T-helper 1 cell treated with Interleukin-12 subunit alpha and Interleukin-12 subunit beta and Interleukin-4 antibody, amounts not matched to agents 30 ng/mL and 1 ng/mL, for 36 hours (primary cell): Measurements from ENCODE around the gene FRS3. TPM values are rescaled to one million over a fixed set of nuclear protein-coding genes. Genes with fewer than 3 reads are reported as not detected.

Source experiments
- intact Hi-C: fragments of 100-400 bp; cut with micrococcal nuclease; formaldehyde crosslinking; loops from one replicate; pipeline ENCODE4 v1.15.1; 2024
- total RNA-seq: library from RNA; stranded (reverse); gene quantifications from 2 replicates; pipeline ENCODE4 v1.2.3, GENCODE V29; 2022

The FRS3 gene
- total RNA-seq, 1 donor from 2014 or later, result 5.3 TPM

DNA sequence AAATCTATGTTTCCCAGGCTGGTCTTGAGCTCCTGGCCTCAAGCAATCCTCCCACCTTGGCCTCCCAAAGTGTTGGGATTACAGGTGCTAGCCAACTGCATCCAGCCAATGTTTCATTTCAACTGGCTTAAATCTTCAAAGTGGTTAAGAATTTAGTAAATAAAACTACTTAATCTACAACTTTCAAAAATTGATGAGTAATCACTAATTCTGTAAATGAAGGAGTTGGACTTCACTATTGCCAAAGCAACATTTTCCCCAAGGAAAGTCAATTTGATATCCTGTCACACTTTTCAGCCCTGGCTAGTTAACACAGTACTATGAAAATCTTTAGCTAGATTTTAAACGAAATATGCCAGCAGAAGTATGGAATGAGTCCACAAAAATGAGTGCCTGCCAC, 11.6 kb upstream of the FRS3 start:
- intact Hi-C loops, result no loop called here

DNA sequence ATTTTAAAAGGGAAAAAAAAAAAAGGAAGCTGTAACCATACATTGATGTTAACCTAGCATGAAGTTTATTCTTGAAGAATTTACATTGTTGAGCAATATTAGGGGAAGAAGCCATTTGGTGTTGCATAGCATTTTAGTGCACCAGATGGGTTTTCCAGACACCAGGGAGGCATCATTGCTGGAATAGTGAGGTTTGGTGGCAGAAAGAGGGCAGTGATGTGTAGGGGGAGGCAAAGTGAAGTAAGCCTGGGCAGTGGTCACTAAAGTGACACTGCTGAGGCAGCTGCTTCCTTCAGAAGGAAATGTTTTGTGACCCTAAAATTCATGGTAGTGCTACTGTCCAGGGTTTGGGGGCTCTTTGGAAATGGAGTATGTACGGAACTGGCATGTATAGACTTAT, 10.3 kb upstream of the FRS3 start:
- intact Hi-C loops, result no loop called here

DNA sequence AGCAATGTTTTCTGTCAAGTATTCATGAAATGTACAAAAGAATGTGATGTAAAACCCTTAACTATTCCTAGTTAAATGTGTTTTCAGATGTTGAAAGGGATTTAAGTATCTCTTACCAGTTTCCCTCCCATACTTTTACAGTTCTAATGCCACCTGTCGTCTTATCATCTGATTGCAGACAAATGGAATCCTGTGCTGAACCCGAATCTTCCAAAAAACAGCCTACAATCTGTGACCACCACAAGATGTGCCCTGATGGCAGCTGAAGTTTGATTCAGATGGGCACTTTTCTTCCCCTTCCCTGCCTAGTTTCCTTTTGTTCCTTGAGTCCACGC, 9.7 kb upstream of the FRS3 start:
- intact Hi-C loops, result loop anchor here (5.0 to 10.0 kb wide), 2 partner anchors 663 to 1385 kb away; partner anchors contain the start of genes SRF and TRERF1

DNA sequence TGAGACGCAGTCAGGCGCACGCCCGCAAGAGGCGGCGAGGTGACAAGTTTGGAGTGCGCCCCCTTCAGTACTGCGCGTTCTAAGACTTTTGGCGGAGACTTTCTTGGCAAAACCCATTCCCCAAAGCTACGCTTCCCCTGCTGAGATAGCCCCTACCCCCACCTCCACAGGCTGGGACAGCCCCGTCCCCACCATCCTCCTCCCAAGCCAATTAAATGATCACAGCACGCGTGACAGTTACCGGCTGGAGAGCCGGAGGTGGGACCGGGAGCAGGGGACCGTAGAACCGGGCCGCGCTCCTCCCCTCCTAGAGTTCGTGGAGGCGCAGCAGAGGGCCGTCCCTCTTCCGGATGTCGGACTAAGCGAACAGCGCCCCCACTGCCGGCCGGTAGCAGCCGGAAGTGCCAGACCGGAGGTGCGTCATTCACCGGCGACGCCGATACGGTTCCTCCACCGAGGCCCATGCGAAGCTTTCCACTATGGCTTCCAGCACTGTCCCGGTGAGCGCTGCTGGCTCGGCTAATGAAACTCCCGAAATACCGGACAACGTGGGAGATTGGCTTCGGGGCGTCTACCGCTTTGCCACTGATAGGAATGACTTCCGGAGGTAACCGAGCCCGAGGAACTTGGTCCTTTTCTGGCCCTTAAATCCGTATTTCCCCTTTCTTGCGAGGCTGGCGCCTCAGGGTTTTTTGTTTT, 7.7 kb upstream of the FRS3 start, which contains the start of gene TOMM6:
TSS of gene TOMM6 (plus strand) at position 476 of the 699 bp plus-strand sequence. CDS start at position 480, 4 bp downstream.
- intact Hi-C loops, result loop anchor here (1.0 to 10.0 kb wide), 17 partner anchors 8 to 1387 kb away; partner anchors contain the start of genes BYSL, CNPY3, FRS3 and KLC4

DNA sequence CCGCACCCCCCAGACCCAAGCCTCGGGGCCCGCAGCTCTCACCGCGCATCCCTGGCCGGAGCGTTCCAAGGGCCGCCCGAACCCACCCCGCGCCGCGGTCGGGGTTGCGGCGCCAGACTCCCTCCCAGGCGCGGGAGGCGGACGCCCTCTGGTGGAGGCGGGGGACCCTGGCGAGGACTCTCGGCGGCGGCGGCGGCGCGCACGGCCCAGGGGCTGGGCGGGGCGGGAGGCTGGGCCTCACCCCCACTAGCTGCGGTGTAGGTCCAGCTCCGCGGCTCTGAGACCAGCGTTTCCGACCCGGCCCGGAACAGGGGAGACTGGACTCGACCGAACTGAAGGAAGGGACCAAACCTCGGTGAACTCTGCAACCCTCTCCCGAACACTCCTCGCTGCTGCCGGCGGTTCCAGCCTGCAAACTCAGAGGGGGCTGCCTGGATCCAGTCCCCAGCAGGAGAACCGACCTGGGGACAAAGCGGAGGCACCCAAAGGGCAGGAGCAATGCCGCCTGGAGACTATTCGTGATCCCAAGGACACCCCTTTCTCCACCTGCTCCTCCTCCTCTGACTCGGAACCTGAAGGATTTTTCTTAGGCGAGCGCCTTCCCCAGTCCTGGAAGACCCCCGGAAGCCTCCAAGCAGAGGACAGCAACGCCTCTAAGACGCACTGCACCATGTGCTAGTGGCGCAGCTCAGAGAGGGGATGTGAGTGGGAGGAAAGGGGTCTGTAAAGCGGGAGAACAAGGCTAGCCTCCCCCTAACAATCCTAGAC, 6.9 kb upstream of the FRS3 start:
- intact Hi-C loops, result loop anchor here (1.0 to 10.0 kb wide), 17 partner anchors 7 to 1388 kb away; partner anchors contain the start of genes BYSL, CNPY3, FRS3 and KLC4

DNA sequence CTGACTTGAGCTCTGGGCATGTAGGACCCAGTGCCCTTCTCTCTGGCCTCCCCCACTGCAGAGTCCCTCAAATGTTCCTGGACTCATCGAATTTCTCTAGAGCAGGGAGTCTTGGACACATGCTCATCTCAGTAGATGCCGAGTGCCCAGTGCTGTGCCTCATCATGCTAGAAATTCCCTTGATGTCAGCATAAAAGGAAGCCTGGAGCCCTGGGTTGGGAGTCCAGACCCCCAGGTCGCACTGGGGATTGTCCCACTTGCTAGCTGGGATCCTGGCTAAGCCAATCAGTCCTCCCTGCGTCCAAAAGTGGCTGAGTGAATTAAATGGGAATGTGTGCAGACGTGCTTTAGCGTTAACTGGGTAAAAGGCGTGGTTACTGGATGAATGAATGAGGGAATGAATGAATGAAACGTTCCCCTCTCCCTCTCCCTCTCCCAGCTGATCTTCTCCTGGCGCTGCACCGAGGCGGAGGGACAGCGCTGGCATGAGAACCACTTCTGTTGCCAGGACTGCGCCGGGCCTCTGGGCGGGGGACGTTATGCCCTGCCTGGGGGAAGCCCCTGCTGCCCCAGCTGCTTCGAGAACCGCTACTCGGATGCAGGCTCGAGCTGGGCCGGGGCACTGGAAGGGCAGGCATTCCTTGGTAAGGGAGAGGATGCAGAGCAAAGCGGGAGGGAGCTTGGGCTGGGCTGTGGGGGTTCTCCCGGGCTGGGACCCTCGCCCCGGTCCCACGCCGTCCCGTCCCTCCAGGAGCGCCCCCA, 6.2 kb upstream of the FRS3 start:
- intact Hi-C loops, result loop anchor here (2.0 to 10.0 kb wide), 4 partner anchors 666 to 1389 kb away; partner anchors contain the start of genes KLC4, MRPL2, NFYA and OARD1

DNA sequence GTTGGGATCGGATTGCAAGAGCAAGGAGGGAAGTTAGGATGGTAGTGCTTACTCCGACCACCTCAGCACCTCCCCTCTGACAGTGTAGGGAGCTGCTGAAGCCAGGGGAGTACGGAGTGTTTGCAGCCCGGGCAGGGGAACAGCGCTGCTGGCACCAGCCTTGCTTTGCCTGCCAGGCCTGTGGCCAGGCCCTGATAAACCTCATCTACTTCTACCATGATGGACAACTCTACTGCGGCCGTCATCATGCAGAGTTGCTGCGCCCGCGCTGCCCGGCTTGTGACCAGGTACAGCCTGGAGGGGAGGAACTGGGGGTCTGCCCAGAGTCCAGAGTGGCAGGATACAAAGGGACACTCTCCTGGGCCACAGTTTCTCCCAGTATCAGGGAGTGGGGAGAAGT, 5.6 kb upstream of the FRS3 start:
- intact Hi-C loops, result loop anchor here (5.0 to 10.0 kb wide), 2 partner anchors 667 to 1390 kb away; partner anchors contain the start of genes SRF and TRERF1

DNA sequence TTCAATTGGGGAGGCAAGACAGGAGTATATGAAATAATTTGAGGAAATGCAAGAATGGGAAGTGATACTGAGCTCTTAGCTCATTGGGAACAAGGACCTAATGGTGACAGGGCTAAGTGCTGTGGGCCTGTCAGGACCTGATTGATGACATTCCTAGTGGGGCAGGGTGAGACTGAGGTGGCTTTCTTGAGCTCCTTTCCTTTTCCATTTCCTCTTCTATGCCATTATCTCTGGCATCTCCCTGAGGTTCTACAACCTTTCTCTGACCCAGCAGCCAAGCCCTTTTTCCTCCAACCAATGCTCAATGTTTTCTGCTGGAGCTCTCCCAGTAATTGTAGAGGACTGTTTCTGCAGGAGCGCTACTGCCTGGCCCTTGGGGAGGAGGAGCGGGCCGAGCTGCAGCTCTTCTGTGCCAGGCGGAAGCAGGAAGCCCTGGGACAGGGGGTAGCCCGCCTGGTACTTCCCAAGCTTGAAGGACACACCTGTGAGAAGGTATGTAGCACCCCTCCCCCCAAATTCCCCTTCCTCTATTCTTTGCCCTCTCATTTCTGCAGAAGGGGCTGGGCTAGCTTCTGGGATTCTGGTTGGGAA, 5.0 kb upstream of the FRS3 start:
- intact Hi-C loops, result loop anchor here (5.0 to 10.0 kb wide), 2 partner anchors 668 to 1390 kb away; partner anchors contain the start of genes SRF and TRERF1

DNA sequence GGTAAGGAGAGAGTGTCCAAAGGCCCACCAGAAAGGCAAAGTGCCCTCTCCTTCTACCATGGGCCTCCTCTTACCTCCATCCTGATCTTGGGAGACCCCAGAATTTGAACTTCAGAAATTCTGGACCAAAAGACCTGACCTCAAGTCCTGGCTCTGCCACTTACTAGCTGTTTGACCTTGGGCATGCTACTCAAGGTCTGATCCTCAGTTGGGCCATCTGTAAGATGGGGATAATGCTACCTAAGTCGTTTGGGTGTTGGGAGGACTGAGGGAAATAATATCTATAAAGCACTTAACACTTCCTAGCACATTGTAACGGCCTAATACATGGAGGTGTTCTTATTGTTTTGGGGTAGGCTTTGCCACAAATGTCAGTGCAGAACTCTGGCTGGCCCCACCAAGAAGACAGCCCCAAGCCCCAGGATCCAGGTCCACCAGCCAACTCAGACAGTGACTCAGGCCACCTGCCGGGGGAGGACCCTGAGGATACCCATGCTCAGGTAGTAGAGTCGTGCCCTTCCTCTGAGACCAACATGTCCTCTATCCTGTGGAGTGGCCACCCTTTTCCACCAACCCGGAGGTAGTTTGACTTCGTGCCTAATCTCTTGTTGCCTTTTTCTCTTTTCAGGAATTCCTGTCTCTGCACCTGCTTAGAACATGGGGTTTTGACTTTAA, 3.5 kb upstream of the FRS3 start:
- intact Hi-C loops, result loop anchor here (10.0 kb wide), 1 partner anchor 1392 kb away; the partner anchor contains the start of gene SRF

DNA sequence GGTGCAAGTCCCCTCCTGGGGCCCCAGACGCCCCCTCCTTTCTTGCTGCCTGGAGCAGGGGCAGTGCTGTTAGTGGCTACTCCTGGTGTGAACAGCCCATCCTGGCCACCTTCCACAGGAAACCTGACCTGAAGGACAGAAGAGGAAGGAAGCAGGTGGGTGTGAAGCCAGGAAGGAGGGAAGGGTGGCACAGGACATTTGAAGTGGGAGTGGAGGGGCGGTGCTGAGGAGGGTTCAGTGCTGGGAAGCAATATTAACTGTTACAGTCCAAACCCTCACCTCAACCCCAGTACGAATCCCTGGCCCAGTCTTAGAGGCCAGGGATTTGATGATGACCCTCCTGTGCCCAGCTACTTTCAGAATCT, 1.6 kb upstream of the FRS3 start:
- intact Hi-C loops, result loop anchor here (2.0 to 10.0 kb wide), 2 partner anchors 75 to 1393 kb away; partner anchors contain the start of gene SRF

DNA sequence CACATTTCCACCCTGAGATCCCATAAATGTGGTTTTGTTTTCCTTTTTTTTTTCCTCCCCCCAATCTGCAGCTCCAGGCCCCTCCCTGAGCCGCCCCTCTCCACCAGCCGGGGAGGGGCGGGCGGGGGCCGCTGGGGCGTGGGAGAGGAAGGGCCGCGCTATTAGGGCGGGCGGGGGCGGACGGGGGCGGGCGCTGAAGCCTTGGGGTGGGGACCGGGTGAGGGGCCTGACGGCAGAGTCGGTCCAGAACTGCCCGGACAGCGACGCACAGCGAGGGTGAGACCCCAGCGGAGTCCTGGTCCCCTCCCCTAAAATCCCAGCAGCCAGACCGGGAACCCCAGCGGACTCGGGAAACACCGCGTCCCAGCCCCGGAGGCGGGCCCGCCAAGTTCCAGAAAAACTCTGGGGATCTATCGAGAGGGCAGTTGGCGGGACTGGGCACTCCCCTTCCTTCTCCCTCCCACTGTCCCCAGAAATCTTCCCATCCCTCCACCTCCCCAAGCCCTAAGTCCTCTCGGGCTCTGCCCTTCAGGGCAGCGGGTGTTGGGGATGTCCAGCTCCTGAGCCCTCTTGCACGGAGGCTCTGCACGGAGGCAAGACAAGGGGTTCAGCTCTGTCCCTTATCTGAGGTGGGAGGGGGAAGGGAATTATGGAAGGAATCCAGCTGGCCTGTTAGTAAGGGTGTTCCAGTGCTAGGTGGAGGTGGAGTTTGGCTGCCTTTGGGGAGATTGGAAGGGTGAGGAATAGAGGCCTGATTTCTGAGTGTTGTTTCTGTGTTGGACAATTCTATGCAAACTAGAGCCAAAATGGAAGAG, 1.1 kb upstream of the FRS3 start, which contains the start of gene PRICKLE4:
TSS of gene PRICKLE4 (plus strand) at position 232 of the 815 bp plus-strand sequence. CDS start 2,692 bp downstream, outside the sequence.
- intact Hi-C loops, result loop anchor here (1.0 to 10.0 kb wide), 11 partner anchors 45 to 1394 kb away; partner anchors contain the start of genes FOXP4, MRPS10, SRF and TAF8

DNA sequence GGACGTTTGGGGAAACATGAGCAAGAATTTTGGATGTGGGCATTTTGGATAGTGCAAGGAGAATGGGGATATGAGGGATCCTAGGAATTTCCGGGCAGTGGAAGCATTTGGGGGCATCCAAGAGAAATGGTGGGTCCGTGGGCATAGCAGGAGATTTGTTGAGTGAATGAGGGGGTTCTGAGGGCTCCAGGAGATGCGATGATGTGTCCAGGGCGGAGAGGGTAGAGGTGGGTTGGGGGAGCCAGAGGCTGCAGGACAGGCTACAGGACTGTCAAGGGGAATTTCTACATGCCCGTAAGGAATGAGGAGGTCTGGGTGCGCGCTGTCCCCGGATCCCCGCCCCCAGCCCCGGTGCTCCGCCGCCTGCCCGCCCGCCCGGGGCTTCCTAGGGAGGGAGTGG, 364 bp downstream of the FRS3 start:
- intact Hi-C loops, result loop anchor here (1.0 kb wide), 1 partner anchor 8 kb away; the partner anchor contains the start of gene TOMM6

DNA sequence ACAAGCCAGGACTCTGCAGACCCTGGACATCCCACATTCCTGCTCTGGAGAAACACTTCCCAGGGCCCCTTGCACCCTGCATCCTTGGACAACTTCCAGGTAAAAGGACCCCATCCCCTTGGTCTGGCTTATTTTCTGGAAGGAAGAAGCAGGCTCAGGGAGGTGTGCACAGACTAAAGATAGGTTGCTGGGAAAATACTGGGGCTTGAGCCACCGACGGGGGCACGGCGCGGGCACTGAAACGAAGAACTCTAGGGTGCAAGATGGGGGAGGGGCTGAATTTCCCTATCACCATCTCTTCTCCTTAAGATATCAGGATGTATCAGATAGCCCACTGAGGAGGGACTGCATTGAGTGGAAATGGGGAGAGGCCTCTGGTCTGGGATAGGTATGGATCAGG, 805 bp downstream of the FRS3 start:
- intact Hi-C loops, result loop anchor here (1.0 kb wide), 1 partner anchor 8 kb away; the partner anchor contains the start of gene TOMM6

DNA sequence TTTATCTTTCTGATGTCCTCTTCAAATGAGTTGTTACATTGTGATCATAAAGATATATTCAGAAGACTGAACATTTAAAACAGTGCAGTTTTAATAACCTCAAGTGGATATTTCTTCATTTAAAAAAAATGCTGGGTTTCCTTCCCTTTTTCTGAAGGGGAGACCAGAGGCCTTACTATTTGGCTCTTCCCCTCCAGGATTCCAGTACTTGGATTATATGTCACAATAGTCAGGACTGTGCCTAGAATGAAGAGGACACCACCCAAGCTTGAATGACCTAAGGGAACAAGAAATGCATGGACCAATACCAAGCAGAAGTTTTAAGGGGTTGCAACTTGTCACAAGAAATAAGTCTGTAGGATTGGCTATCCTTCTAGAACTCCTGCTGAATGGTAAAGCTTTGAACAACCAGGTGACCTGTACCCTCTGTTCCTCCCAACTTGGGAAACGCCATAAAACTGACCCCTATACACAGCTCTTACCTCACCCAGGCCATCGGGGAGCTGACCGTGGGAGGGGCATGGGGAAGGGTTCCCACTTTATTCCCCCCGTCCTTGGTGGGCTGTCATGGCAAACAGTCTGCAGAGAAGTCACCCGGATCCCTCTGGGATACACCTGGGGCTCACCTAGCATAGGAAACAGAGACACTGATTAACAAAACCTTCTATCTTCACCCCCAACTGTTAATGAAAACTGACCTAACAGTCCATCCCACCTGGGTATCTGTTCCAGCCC, 2.0 kb downstream of the FRS3 start:
- intact Hi-C loops, result no loop called here

DNA sequence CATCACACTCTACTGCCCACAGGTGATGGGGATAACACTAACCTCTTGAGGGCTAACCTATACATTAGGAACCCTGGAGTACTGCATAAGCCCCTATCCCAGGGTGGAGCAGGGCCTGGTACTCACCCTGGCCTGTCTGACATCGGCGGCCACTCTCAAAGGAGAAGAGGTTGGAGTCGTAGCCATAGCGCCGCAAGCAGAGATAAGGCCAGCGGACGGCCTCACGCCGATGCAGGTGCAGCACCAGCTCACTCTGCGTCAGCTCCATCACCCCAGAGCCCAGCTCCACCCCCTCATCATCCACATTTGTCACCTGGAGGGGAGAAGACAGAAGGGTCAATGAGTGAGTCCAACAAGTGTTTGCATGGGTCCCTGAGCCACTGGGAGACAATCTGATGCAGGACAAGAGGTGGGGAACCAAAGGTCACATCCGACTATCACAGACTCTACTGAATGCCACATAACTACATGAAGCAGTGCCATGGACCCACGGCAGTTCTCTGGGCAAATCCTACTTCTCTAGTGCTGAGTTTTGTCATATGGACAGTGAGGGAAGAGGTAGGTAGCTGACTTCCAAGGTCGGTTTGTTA, 4.3 kb downstream of the FRS3 start:
- intact Hi-C loops, result no loop called here

DNA sequence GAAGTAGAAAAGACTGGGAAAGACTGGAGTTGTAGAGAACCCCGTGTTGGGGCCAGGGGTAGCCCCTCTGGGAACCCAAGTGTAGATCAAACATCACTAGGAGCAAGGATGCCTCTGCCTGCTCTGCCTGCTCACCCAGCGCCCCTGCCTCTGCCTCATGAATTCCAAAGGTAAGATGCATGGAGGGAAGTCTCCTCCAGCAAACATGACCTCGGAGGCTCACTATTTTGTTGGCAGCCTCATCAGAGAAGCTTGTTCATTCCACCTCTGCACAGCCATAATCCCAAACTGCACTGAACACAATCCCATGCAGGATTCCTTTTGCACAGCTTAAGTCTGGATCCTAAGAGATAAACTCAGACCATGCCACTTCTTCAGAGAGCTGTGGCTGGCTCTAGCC, 4.9 kb downstream of the FRS3 start:
- intact Hi-C loops, result no loop called here

DNA sequence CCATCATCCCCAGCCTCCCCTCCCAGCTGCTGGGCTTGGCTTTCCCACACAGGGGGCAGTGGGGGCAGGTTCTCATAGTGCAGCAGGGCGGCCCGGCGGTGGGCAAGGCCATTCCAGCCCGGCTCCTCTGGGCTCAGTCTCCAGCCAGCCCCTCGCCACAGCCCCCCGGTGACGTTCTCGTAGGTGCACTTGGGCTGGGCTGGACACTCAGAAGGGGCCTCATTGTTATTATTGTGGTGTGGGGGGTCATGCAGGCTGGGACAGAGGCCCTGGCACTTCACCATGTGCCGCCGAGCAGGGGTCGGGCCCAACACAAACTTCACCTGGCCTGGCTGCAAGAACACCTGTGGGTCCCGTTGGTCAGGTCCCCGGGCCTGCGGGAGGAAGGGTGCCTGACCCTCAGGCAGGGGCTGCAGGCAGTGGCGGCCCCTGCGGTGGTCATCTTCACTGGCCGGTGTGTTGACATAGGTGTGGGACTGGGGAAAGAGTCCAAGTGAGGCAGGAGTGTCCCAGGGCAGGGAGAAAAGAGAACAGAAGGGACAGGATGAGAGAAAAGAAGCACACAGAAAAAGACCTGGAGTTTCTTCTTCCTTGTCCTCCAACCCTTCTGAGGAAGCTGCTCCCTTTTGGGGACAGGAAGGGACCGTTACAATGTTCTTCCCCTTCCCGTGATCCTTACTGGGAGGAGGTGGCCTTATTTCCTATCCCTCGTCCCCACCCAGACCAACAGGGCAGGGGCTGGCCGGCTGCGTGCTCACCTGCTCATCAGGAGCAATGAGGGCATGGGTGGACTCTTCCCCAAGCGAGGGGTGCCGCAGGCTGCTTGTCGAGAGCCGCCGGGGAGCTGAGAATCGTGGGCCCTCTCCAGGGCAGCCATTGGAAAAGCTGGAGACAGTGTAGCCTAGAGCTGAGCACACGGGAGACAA, 8.4 kb downstream of the FRS3 start:
- intact Hi-C loops, result no loop called here
